ENCODE data around the gene SLC35E4.

GRCh38 chr22:30647536-30647935 is 12.0 kb downstream of the SLC35E4 start:
- no peak for TF ChIP-seq CTCF (IDR thresholded peaks at IDR 0.05; ENCODE audit: low read depth, low read length)
- TF ChIP-seq EZH2phosphoT487 (IDR thresholded peaks at IDR 0.05; ENCODE audit: low read depth): no peak
